ENCODE data around the gene MIR17HG. TPM values are rescaled to one million over a fixed set of nuclear protein-coding genes. Genes with fewer than 3 reads are reported as not detected.

MIR17HG gene
- polyA plus RNA-seq, 3 donors, result 0.05 to 1.3 (median 0.30) TPM

- Histone ChIP-seq H3K4me3 (replicated peaks in 1 of 3; ENCODE audit: low read depth in 2 of 3, low read length in 3 of 3) (peak overlapping the region; percentile 57 to 86 (median 78)), H3K4me1 (ENCODE audit: control insufficient read depth in 1 of 2, insufficient read depth in 2 of 2, low read length in 2 of 2) (peaks cover 10 to 23% of the 10 kb centered on the region in 2 donors), H3K36me3 (replicated peaks in 1 of 2; ENCODE audit: control insufficient read depth in 1 of 2, insufficient read depth in 2 of 2, low read length in 2 of 2) (peaks cover 3 to 18% of the 10 kb centered on the region in 2 donors), H3K9ac (ENCODE audit: insufficient read depth, low read length, poor library complexity, severe bottlenecking) (peak overlapping the region; percentile 49), H4K20me1 (ENCODE audit: insufficient read depth, low read length) (peaks cover 14% of the 10 kb centered on the region), H2AFZ (ENCODE audit: insufficient read depth, low read depth, low read length, poor library complexity, severe bottlenecking) (peak overlapping the region; percentile 90), H3K4me2 (replicated peaks; ENCODE audit: extremely low read depth, low read length, poor library complexity, severe bottlenecking) (peak overlapping the region; percentile 81), H3K27me3 (ENCODE audit: control insufficient read depth in 2 of 2, insufficient read depth in 2 of 2, low read length in 2 of 2) (peaks cover 4 to 17% of the 10 kb centered on the region in 2 donors), H3K9me3 (replicated peaks in 1 of 2; ENCODE audit: control insufficient read depth in 1 of 2, insufficient read depth in 1 of 2, low read length in 2 of 2) (no peaks in the 10 kb centered on the region), H3K27ac (ENCODE audit: low read depth in 1 of 2, low read length in 2 of 2) (no peak overlapping the region), H3K79me2 (ENCODE audit: insufficient read depth, low read length) (peaks cover 28% of the 10 kb centered on the region)
- peak overlapping the region in 4 of 7 donors; percentile 18 to 81 (median 34) for H3K27ac Mint-ChIP-seq
- H3K27me3 Mint-ChIP-seq (ENCODE audit: low read depth in 3 of 3), result peaks cover 6 to 11% (median 6%) of the 10 kb centered on the region in 3 donors
- H3K36me3 Mint-ChIP-seq, result peaks cover 6 to 10% of the 10 kb centered on the region in 2 donors
- peaks cover 0 to 2% (median 0%) of the 10 kb centered on the region in 7 donors for H3K9me3 Mint-ChIP-seq
- intact Hi-C loops (cut with micrococcal nuclease), result loop anchor here (10.0 kb wide), 2 partner anchors 58 to 202 kb away; no protein-coding TSS in a partner anchor
- no peak for TF ChIP-seq CTCF (IDR thresholded peaks at IDR 0.05)
- peak in 2 of 3 donors; percentile 1 to 7 for DNase-seq
- peak overlapping the region; percentile 92 to 93 for H3K4me3 Mint-ChIP-seq
- 0% methylated on average over 10 of the region's 11 CpGs for WGBS (ENCODE audit: insufficient coverage)
- H3K4me1 Mint-ChIP-seq, result peaks cover 21% of the 10 kb centered on the region
Observed at GRCh38 chr13:91346850-91347201, 661 bp upstream of the MIR17HG start.

- peaks cover 15 to 17% of the 10 kb centered on the region in 2 donors for H3K36me3 Mint-ChIP-seq
- peak overlapping the region; percentile 53 to 92 for H3K4me3 Mint-ChIP-seq
- H3K27ac Mint-ChIP-seq, result peak overlapping the region in 1 of 7 donors; percentile 62
- Histone ChIP-seq H3K4me3 (replicated peaks in 1 of 3; ENCODE audit: low read depth in 2 of 3, low read length in 3 of 3) (peak overlapping the region; percentile 57 to 86 (median 78)), H3K79me2 (ENCODE audit: insufficient read depth, low read length) (peaks cover 32% of the 10 kb centered on the region), H3K9ac (ENCODE audit: insufficient read depth, low read length, poor library complexity, severe bottlenecking) (peak overlapping the region; percentile 75), H3K4me1 (ENCODE audit: control insufficient read depth in 1 of 2, insufficient read depth in 2 of 2, low read length in 2 of 2) (peaks cover 10 to 23% of the 10 kb centered on the region in 2 donors), H3K4me2 (replicated peaks; ENCODE audit: extremely low read depth, low read length, poor library complexity, severe bottlenecking) (peak overlapping the region; percentile 81), H3K36me3 (replicated peaks in 1 of 2; ENCODE audit: control insufficient read depth in 1 of 2, insufficient read depth in 2 of 2, low read length in 2 of 2) (peaks cover 9 to 30% of the 10 kb centered on the region in 2 donors), H3K27ac (ENCODE audit: low read depth in 1 of 2, low read length in 2 of 2) (peak overlapping the region in 1 of 2 donors; percentile 60), H4K20me1 (ENCODE audit: insufficient read depth, low read length) (peaks cover 14% of the 10 kb centered on the region), H3K27me3 (ENCODE audit: control insufficient read depth in 2 of 2, insufficient read depth in 2 of 2, low read length in 2 of 2) (peaks cover 4 to 17% of the 10 kb centered on the region in 2 donors), H2AFZ (ENCODE audit: insufficient read depth, low read depth, low read length, poor library complexity, severe bottlenecking) (peak overlapping the region; percentile 90), H3K9me3 (replicated peaks in 1 of 2; ENCODE audit: control insufficient read depth in 1 of 2, insufficient read depth in 1 of 2, low read length in 2 of 2) (no peaks in the 10 kb centered on the region)
- peaks cover 0 to 2% (median 0%) of the 10 kb centered on the region in 7 donors for H3K9me3 Mint-ChIP-seq
- peaks cover 6 to 11% (median 6%) of the 10 kb centered on the region in 3 donors for H3K27me3 Mint-ChIP-seq (ENCODE audit: low read depth in 3 of 3)
- DNase-seq, result peak; percentile 8 to 48 (median 37)
- TF ChIP-seq CTCF (IDR thresholded peaks at IDR 0.05), result no peak
- intact Hi-C loops (cut with micrococcal nuclease), result loop anchor here (10.0 kb wide), 2 partner anchors 57 to 203 kb away; no protein-coding TSS in a partner anchor
- peaks cover 23% of the 10 kb centered on the region for H3K4me1 Mint-ChIP-seq
- under 1% methylated on average over 127 of the region's 141 CpGs for WGBS (ENCODE audit: insufficient coverage)
Observed at GRCh38 chr13:91347996-91348905, 764 bp downstream of the MIR17HG start.

Data from CD14-positive monocyte (primary cell).